Skeletal muscle tissue (tissue), 4 donors: ENCODE results near the gene RFX3. TPM values are rescaled to one million over a fixed set of nuclear protein-coding genes. Genes with fewer than 3 reads are reported as not detected.

Source experiments
- H3K27ac ChIP-seq: one replicate; pipeline ENCODE4 v1.7.0; 2013; ENCODE audit warnings: mild to moderate bottlenecking, low read depth, low read length, inconsistent platforms
- H3K27me3 ChIP-seq, 3 donors: one replicate each; pipeline ENCODE4 v1.7.0; 2013; ENCODE audit warnings: low read length in 3 of 3; ENCODE audit not compliant: control insufficient read depth in 3 of 3, insufficient read depth in 3 of 3
- H3K36me3 ChIP-seq, 3 donors: one replicate each; pipeline ENCODE4 v1.7.0; 2013; ENCODE audit warnings: low read length in 3 of 3; ENCODE audit not compliant: control insufficient read depth in 3 of 3, insufficient read depth in 3 of 3
- H3K4me1 ChIP-seq, 3 donors: one replicate each; pipeline ENCODE4 v1.7.0; 2013; ENCODE audit warnings: low read length in 3 of 3, mild to moderate bottlenecking in 3 of 3; ENCODE audit not compliant: control insufficient read depth in 3 of 3, insufficient read depth in 3 of 3
- H3K4me3 ChIP-seq, 3 donors: one replicate each; pipeline ENCODE4 v1.7.0; 2013; ENCODE audit warnings: low read length in 3 of 3
- H3K9ac ChIP-seq, 3 donors: one replicate each; pipeline ENCODE4 v1.7.0; 2013; ENCODE audit warnings: low read length in 3 of 3, mild to moderate bottlenecking in 3 of 3, moderate library complexity in 2 of 3, low read depth in 1 of 3
- H3K9me3 ChIP-seq, 3 donors: one replicate each; pipeline ENCODE4 v1.7.0; 2013; ENCODE audit warnings: low read length in 3 of 3; ENCODE audit not compliant: control insufficient read depth in 3 of 3
- total RNA-seq: library from RNA; depleted of rRNA; stranded (reverse); fragments of >200 nt; gene quantifications from one replicate; pipeline ENCODE4 v1.2.3, GENCODE V29; 2014
- donor health status: Osteomylitis.

Gene RFX3
- total RNA-seq, 1 donor from 2014 or later, result 9.9 TPM

GRCh38 chr9:3281399-3281798 lies 244.4 kb downstream of the RFX3 start:
- no peaks in the 10 kb centered on the region for H3K36me3 ChIP-seq
- H3K27me3 ChIP-seq, result no peaks in the 10 kb centered on the region
- no peak overlapping the region for H3K4me3 ChIP-seq
- no peak overlapping the region for H3K9ac ChIP-seq
- H3K27ac ChIP-seq, result no peak overlapping the region
- H3K9me3 ChIP-seq, result no peaks in the 10 kb centered on the region
- no peaks in the 10 kb centered on the region for H3K4me1 ChIP-seq

GRCh38 chr9:3277200-3277599 lies 248.6 kb downstream of the RFX3 start:
- no peak overlapping the region for H3K27ac ChIP-seq
- no peaks in the 10 kb centered on the region for H3K9me3 ChIP-seq
- no peaks in the 10 kb centered on the region for H3K36me3 ChIP-seq
- H3K4me1 ChIP-seq, result no peaks in the 10 kb centered on the region
- H3K4me3 ChIP-seq, result no peak overlapping the region
- H3K27me3 ChIP-seq, result no peaks in the 10 kb centered on the region
- no peak overlapping the region for H3K9ac ChIP-seq

DNA sequence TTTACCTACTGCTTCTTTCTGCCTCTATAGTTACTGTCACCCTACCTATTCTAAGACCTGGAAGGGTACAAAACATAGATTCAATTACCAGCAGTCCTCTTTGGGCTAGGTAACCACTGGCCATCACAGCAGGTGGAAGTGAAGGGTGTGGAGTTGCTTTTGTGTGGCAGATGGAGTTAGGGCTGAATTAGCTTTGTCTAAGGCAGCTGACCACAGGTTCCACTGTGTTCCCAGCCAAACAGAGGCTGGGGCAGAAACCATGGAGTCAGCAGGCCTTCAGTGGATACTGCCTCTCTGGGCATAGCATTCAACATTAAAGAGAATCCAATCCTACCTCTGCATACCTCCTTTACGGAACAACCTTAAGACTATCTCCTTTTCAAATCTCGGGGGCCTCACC lies 254.2 kb downstream of the RFX3 start:
- Histone ChIP-seq H3K4me3 (no peak overlapping the region), H3K27me3 (no peaks in the 10 kb centered on the region), H3K27ac (no peak overlapping the region), H3K4me1 (no peaks in the 10 kb centered on the region), H3K36me3 (no peaks in the 10 kb centered on the region), H3K9ac (no peak overlapping the region), H3K9me3 (no peaks in the 10 kb centered on the region)

- no peaks in the 10 kb centered on the region for H3K36me3 ChIP-seq
- H3K9me3 ChIP-seq, result no peaks in the 10 kb centered on the region
- H3K27me3 ChIP-seq, result no peaks in the 10 kb centered on the region
- H3K27ac ChIP-seq, result no peak overlapping the region
- no peak overlapping the region for H3K9ac ChIP-seq
- no peaks in the 10 kb centered on the region for H3K4me1 ChIP-seq
- no peak overlapping the region for H3K4me3 ChIP-seq
Observed at GRCh38 chr9:3271157-3271556, 254.6 kb downstream of the RFX3 start.

DNA sequence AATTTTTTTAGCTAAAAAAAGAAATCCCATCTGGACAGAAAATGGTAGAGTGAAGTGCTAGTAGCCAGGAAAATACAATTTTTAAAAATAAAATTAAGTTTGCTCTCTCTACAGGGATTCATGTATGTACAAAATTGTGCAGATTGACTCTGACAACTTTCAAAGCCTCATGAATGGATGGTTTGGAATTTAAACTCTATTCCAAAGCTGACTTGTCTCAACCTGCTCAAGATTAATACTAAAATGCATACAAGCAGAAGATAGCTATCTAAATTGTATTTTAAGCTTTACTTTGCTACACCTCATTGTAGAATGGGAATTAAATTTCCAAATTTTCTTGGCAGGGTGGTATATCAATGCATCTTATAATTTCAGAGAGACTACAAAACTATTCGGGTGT lies 257.6 kb downstream of the RFX3 start:
- no peaks in the 10 kb centered on the region for H3K4me1 ChIP-seq
- H3K36me3 ChIP-seq, result peaks cover 0 to 9% (median 6%) of the 10 kb centered on the region in 3 donors

GRCh38 chr9:3263698-3264097 lies 262.1 kb downstream of the RFX3 start:
- Histone ChIP-seq H3K27me3 (no peaks in the 10 kb centered on the region), H3K36me3 (peaks cover 0 to 15% (median 6%) of the 10 kb centered on the region in 3 donors), H3K27ac (no peak overlapping the region), H3K9me3 (no peaks in the 10 kb centered on the region), H3K4me1 (no peaks in the 10 kb centered on the region), H3K9ac (no peak overlapping the region), H3K4me3 (no peak overlapping the region)

More for the DNA sequence above, 257.6 kb downstream of the RFX3 start:
- H3K9ac ChIP-seq, result no peak overlapping the region
- H3K27me3 ChIP-seq, result no peaks in the 10 kb centered on the region
- H3K27ac ChIP-seq, result no peak overlapping the region
- no peaks in the 10 kb centered on the region for H3K9me3 ChIP-seq
- H3K4me3 ChIP-seq, result no peak overlapping the region

GRCh38 chr9:3262826-3263529 lies 262.8 kb downstream of the RFX3 start:
- Histone ChIP-seq H3K36me3 (peaks cover 0 to 15% (median 6%) of the 10 kb centered on the region in 3 donors), H3K27ac (no peak overlapping the region), H3K4me3 (no peak overlapping the region), H3K9ac (no peak overlapping the region), H3K9me3 (no peaks in the 10 kb centered on the region), H3K4me1 (no peaks in the 10 kb centered on the region), H3K27me3 (no peaks in the 10 kb centered on the region)

DNA sequence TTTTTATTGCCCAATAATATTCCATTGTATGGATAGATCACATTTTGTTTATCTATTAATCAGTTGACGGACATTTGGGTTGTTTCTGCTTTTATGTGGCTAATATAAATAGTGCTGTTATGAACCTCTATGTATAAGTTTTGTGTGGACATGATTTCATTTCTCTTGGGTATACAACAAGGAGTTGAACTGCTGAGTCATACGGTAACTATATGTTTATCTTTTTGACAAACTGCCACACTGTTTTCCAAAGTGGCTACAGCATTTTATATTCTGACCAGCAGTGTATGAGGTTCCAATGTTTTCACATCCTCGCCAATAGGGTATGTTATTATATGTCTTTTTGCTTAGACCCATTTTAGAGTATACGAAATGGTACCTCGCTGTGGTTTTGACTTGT lies 264.3 kb downstream of the RFX3 start:
- H3K27me3 ChIP-seq, result no peaks in the 10 kb centered on the region
- H3K9me3 ChIP-seq, result no peaks in the 10 kb centered on the region
- no peak overlapping the region for H3K9ac ChIP-seq
- no peak overlapping the region for H3K27ac ChIP-seq
- H3K4me1 ChIP-seq, result no peaks in the 10 kb centered on the region
- peaks cover 0 to 20% (median 11%) of the 10 kb centered on the region in 3 donors for H3K36me3 ChIP-seq
- no peak overlapping the region for H3K4me3 ChIP-seq

GRCh38 chr9:3256571-3257330 lies 269.1 kb downstream of the RFX3 start:
- Histone ChIP-seq H3K36me3 (peaks cover 0 to 22% (median 10%) of the 10 kb centered on the region in 3 donors), H3K9me3 (no peaks in the 10 kb centered on the region), H3K4me3 (no peak overlapping the region), H3K4me1 (no peaks in the 10 kb centered on the region), H3K9ac (no peak overlapping the region), H3K27ac (no peak overlapping the region), H3K27me3 (no peaks in the 10 kb centered on the region)

GRCh38 chr9:3251309-3251708 lies 274.5 kb downstream of the RFX3 start:
- no peaks in the 10 kb centered on the region for H3K9me3 ChIP-seq
- no peak overlapping the region for H3K9ac ChIP-seq
- H3K27ac ChIP-seq, result no peak overlapping the region
- H3K36me3 ChIP-seq, result peaks cover 0 to 10% (median 9%) of the 10 kb centered on the region in 3 donors
- H3K4me3 ChIP-seq, result no peak overlapping the region
- no peaks in the 10 kb centered on the region for H3K4me1 ChIP-seq
- H3K27me3 ChIP-seq, result no peaks in the 10 kb centered on the region
